GM18520 (cell line): Measurements from ENCODE around the gene KRTAP12-1.
"Not testable (repeated sequence)": the region's sequence is repeated elsewhere in the genome, so short reads cannot be mapped to it uniquely, and the experiment has no call there.

Experiments
- ATAC-seq: cut with Tn5 transposase; IDR thresholded peaks from one replicate; pipeline ENCODE4 v1.9.1; 2021; ENCODE audit not compliant: unreplicated experiment

Gene KRTAP12-1

DNA sequence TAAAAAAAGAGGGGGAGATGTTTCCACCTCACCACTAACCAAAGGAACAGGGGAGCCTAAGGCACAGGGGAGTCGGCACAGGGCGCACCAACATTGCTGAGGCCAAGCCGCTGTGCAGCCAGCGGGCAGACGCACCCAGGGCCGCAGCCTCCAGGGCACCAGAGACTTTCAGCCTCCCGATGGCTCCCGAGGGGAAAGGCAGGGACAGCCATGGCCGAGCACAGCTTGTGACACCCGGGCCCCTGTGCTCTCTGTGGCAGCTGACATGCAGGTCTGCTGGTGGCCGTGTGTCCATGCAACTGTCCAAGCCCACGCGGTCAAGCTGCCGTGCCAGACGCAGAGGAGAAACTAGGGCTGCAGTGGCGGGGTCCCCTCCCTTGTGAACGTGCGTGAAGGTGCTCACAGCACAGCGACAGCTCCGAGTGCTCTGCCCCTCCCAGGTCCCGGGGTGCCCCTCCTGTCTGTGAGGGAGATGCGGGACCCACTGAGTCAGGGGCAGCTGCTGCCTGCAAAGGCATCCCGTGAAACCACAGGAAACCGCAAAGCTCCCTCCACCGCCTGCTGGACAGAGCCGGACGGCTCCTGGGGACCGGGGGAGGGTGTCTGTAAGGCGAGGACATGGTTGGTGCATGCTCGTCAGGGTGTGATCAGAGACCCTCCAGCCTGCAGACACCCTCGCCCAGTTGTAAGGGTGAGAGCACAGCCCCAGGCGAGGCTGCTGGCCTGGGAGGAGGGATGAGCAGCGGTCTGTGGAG is 33.2 kb downstream of the KRTAP12-1 start:
- ATAC-seq: no peak

- no peak for ATAC-seq
Observed at GRCh38 chr21:44647222-44647552, 34.8 kb downstream of the KRTAP12-1 start.

DNA sequence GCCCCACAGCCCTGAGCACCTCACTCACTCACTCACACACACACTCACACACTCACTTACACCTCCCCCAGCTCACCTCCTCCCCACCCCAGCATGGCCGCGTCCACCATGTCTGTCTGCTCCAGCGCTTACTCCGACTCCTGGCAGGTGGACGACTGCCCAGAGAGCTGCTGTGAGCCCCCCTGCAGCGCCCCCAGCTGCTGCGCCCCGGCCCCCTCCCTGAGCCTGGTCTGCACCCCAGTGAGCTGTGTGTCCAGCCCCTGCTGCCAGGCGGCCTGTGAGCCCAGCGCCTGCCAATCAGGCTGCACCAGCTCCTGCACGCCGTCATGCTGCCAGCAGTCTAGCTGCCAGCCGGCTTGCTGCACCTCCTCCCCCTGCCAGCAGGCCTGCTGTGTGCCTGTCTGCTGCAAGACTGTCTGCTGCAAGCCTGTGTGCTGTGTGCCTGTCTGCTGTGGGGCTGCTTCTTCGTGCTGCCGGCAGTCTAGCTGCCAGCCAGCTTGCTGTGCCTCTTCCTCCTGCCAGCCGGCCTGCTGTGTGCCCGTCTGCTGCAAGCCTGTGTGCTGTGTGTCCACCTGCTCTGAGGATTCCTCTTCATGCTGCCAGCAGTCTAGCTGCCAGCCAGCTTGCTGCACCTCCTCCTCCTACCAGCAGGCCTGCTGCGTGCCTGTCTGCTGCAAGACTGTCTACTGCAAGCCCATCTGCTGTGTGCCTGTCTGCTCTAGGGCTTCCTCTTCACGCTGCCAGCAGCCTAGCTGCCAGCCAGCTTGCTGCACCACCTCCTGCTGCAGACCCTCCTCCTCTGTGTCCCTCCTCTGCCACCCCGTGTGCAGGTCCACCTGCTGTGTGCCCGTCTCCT is 35.4 kb downstream of the KRTAP12-1 start, which contains the start of gene KRTAP10-11:
Gene KRTAP10-11 (plus strand): TSS at position 49 of the 856 bp plus-strand sequence. CDS start 45 bp downstream, at position 94.
- ATAC-seq: not testable (repeated sequence)

DNA sequence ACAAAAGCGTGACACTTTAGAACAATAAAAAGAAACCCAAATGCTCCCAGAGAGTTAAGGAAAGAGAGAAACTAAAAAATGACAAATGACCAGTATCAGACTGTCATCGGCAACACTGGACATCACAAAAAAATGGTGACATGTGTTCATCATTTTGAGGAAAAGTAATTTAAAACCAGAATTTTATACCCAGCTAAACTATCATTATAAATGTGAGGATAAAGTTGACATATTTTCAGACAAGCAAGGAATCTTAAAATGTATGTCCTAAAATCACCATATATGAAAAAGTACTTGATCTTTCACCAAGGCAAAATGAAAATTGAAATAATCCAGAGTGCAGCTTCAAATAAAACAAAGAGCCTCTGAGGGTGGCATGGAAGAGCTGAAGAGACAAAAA is 37.1 kb downstream of the KRTAP12-1 start:
- ATAC-seq: no peak

DNA sequence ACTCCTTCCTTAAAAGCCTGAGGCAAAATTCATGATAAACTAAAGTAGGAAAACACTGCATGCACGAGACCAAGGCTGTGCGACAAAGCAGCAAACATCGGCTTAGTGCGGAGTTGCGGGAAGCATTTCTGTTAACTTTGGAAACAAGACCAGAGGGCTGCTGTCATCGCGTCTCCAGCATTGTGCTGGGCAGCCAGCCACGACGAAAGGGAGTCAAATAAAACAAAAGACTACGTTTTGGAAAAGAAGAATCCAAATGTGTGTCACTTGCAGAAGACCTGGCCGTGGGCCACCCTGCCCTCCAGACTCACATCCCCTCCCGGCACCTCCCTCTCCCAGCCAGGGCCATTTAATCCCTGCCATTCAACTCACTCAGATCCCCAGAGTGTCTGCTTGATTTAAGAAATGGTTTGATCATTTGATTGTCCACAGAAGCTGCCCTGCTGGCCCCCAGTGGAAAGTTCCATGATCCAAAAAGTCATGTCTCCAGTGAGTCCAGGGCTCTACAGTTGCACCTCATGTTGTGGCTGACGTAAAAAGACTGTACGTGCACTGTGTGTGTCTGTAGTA is 38.1 kb downstream of the KRTAP12-1 start:
- no peak for ATAC-seq

DNA sequence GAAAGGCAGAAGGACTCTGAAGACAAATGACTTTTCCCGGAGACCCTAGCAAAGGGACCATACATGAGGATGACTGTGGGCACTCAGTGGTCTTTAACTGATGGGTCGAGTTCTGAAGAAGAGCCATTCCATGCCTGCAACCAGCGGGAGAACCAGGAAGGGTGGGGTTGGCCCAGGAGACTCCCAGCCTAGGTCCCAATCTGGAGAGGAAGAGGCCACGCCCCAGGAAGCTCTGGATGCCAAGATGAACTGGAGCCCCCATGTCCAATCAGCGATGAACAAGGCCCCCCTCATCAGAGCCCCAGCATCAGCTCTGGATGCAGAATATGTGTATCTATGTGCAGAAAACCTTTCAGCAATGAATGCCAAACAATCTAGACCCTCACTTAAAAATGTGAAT is 41.2 kb downstream of the KRTAP12-1 start:
- ATAC-seq: no peak

GRCh38 chr21:44639331-44639655 is 42.7 kb downstream of the KRTAP12-1 start:
- no peak for ATAC-seq

DNA sequence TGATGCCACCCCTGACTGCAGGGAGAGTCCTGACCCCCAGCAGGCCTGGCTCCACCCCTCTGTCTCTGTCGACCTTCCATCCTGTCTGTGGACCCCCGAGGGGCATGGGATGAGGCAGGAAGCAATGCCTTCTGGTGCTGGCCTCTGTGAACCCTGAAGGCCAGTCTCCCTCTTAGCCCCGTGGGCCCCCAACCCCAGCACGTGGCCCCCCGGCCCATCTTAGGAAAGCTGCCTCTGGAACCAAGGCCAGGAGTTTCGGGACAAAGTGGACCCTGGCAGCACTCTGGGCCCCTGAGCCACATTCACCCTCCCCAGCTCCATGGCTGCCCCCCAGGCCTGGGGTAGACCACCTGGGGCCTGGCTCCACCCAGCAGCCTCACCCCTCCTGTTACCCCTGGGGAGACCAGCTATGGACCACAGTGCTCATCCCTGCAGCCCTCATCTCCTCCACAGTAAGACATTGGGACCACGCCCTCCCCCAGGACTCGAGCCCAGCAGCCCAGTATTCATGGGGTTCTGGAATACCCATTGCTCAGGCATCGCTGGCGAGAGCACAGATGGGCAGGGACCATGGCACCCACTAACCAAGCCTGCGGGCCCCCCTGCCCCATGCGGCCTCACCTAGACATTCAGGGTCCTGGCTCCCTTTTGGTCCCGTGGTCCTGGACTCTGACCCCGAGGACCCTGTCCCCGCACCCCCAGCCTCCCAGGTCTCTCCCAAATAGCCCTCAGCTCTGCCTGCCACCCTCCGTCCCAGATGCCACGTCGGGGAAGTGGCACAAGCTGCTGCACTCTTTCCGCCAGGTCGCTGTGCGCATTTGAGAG is 43.2 kb downstream of the KRTAP12-1 start:
- ATAC-seq: not testable (repeated sequence)

DNA sequence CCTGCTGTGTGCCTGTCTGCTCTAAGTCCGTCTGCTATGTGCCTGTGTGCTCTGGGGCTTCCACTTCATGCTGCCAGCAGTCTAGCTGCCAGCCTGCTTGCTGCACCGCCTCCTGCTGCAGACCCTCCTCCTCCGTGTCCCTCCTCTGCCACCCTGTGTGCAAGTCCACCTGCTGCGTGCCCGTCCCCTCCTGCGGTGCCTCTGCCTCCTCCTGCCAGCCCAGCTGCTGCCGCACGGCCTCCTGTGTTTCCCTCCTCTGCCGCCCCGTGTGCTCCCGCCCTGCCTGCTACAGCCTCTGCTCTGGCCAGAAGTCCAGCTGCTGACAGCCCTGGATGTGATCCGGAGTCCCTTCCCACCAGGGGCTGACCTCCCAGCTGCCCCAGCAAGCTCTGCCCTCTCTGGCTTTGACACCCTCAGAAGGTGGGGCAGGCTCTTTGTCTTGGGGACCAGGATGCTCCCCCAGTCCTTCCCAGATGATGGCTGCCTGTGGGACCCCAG is 44.1 kb downstream of the KRTAP12-1 start:
- ATAC-seq: not testable (repeated sequence)

DNA sequence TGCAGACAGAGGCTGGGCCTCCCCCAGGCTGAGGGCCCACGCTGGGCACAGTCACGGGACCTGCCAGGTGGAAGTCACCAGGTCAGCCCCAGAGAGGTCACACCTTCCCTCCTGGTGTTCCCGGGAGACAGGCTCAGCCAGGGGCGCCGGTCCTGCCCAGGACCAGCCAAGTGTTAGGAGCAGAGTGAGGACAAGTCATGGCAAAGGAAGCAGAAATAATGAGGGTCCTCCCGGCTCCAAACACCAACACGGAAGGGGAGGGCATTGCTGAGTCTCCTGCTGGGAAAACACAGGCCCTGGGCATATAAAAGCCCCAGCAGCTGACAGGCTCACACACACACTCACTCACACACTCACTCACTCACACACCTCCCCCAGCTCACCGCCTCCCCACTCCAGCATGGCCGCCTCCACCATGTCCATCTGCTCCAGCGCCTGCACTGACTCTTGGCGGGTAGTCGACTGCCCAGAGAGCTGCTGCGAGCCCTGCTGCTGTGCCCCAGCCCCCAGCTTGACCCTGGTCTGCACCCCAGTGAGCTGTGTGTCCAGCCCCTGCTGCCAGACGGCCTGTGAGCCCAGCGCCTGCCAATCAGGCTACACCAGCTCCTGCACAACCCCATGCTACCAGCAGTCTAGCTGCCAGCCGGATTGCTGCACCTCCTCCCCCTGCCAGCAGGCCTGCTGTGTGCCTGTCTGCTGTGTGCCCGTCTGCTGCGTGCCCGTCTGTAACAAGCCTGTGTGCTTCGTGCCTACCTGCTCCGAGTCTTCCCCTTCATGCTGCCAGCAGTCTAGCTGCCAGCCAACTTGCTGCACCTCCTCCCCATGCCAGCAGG is 44.7 kb downstream of the KRTAP12-1 start, which contains the start of gene KRTAP10-10:
Gene KRTAP10-10 (plus strand): TSS at position 339 of the 833 bp plus-strand sequence. CDS start 62 bp downstream, at position 401.
- ATAC-seq: no peak

GRCh38 chr21:44636209-44637017 is 45.5 kb downstream of the KRTAP12-1 start:
- no peak for ATAC-seq

DNA sequence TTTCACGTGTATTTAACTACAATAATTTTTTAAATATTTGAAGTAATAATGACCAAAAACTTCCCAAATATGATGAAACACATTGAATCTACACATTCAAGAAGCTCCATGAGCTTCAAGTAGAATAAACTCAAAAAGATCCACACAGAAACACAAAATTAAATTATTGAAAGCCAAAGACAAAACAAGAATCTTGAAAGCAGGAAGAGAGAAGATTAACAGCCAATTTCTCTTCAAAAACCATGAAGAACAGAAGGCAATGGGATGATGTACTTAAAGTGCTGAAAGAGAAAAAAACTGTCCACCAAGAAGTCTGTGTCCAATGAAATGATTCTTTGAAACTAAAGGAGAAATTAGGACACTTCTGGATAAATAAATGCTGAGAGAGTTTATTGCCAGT is 49.9 kb downstream of the KRTAP12-1 start:
- ATAC-seq: no peak
